Breast epithelium (tissue), 3 donors: ENCODE measurements around the gene ETV3L. TPM values are rescaled to one million over a fixed set of nuclear protein-coding genes. Genes with fewer than 3 reads are reported as not detected.

Experiments
- total RNA-seq, 3 donors: library from RNA; depleted of rRNA; stranded (reverse); fragments of >200 nt; gene quantifications; one replicate each; pipeline ENCODE4 v1.1.0, GENCODE V29; 2016

ETV3L gene
- total RNA-seq, 3 donors from 2014 or later = not detected

Other genes starting within 250 kb of the ETV3L start
- under 1 TPM in 2 of 3 donors, not detected in 1; 0.15 to 0.33 TPM for gene INSRR, start 240.7 kb downstream of the ETV3L start, total RNA-seq
- gene NTRK1, start 238.9 kb downstream of the ETV3L start, total RNA-seq = 1 to 10 TPM in 1 of 3 donors, under 1 TPM in 2; 0.16 to 4.9 (median 0.73) TPM
- 10 to 100 TPM in 1 of 3 donors, 1 to 10 TPM in 2; 4.0 to 15.1 (median 6.2) TPM for gene PEAR1, start 206.1 kb downstream of the ETV3L start, total RNA-seq
- gene LRRC71, start 179.2 kb downstream of the ETV3L start, total RNA-seq = not detected
- 10 to 100 TPM; 31.1 to 50.4 (median 33.1) TPM for gene ARHGEF11, start 54.1 kb downstream of the ETV3L start, total RNA-seq
- gene ETV3, start 38.6 kb upstream of the ETV3L start, total RNA-seq = 10 to 100 TPM; 20.0 to 28.0 (median 22.0) TPM